ENCODE measurements around the gene FBXL13. TPM values are rescaled to one million over a fixed set of nuclear protein-coding genes. Genes with fewer than 3 reads are reported as not detected.

FBXL13 gene
- total RNA-seq, 1 experiment from 2014 or later, result 0.43 TPM

DNA sequence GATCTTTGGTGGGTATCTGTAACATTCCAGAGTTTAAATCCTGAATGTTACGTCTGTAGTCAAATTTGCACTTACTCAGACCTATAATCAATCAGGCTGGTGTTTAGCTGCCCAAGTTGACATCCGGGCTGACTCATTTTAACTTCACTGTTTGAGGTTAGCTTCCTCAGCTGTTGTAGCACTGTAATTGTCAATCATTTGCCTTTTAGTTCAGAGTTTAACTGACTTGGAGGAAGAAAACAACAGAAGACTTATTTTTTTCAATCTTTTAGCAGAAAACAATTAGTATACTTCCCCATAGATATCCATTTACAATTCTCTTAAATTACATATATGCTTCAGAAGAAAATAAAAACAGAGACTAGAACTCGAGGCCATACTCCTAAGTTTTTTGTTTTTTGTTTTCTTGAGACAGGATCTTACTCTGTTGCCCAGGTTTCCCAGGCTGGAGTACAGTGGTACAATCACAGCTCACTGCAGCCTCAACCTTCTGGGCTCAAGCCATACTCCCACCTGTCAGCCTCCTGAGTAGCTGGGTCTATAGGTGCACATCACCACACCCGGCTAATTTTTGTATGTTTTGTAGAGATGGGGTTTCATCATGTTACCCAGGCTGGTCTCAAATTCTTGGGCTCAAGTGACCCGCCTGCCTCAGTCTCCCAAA lies 200.3 kb downstream of the FBXL13 start:
- Histone ChIP-seq H3K4me3 (ENCODE audit: low read depth, low read length) (no peak overlapping the region), H3K9me3 (no peaks in the 10 kb centered on the region), H3K4me1 (peaks cover 10% of the 10 kb centered on the region), H3K36me3 (ENCODE audit: control insufficient read depth, insufficient read depth, low read length) (no peaks in the 10 kb centered on the region), H3K27me3 (replicated peaks; ENCODE audit: control insufficient read depth, insufficient read depth, low read length) (no peaks in the 10 kb centered on the region)
- H3K27me3 Mint-ChIP-seq (ENCODE audit: insufficient read depth, unreplicated experiment), result no peaks in the 10 kb centered on the region
- no peak for DNase-seq
- no peaks in the 10 kb centered on the region for H3K9me3 Mint-ChIP-seq (ENCODE audit: unreplicated experiment)
- ChIA-PET CTCF (no interaction called here), POLR2A (no interaction called here)
- no peak overlapping the region for H3K27ac Mint-ChIP-seq (ENCODE audit: unreplicated experiment)
- H3K4me1 Mint-ChIP-seq (ENCODE audit: low read depth, unreplicated experiment), result peaks cover 24% of the 10 kb centered on the region
- no peak overlapping the region for H3K4me3 Mint-ChIP-seq (ENCODE audit: unreplicated experiment)
- peaks cover 5% of the 10 kb centered on the region for H3K36me3 Mint-ChIP-seq (ENCODE audit: insufficient read depth, unreplicated experiment)
- TF ChIP-seq CTCF (IDR thresholded peaks at IDR 0.05; ENCODE audit: insufficient read depth in 1 of 2, low read depth in 1 of 2, low read length in 1 of 2, severe bottlenecking in 1 of 2, unreplicated experiment in 1 of 2), result no peak
- intact Hi-C loops (cut with micrococcal nuclease; ENCODE audit: unreplicated experiment), result no loop called here
- BruUV-seq (replicated peaks), result no TSS peak

- Histone ChIP-seq H3K27me3 (replicated peaks; ENCODE audit: control insufficient read depth, insufficient read depth, low read length) (no peaks in the 10 kb centered on the region), H3K4me3 (ENCODE audit: low read depth, low read length) (no peak overlapping the region), H3K4me1 (peaks cover 10% of the 10 kb centered on the region), H3K9me3 (no peaks in the 10 kb centered on the region), H3K36me3 (ENCODE audit: control insufficient read depth, insufficient read depth, low read length) (no peaks in the 10 kb centered on the region)
- H3K27me3 Mint-ChIP-seq (ENCODE audit: insufficient read depth, unreplicated experiment), result no peaks in the 10 kb centered on the region
- no peak for TF ChIP-seq CTCF (IDR thresholded peaks at IDR 0.05; ENCODE audit: insufficient read depth in 1 of 2, low read depth in 1 of 2, low read length in 1 of 2, severe bottlenecking in 1 of 2, unreplicated experiment in 1 of 2)
- peaks cover 24% of the 10 kb centered on the region for H3K4me1 Mint-ChIP-seq (ENCODE audit: low read depth, unreplicated experiment)
- BruUV-seq (replicated peaks), result no TSS peak
- POLR2A ChIA-PET, result no interaction called here
- no peak overlapping the region for H3K27ac Mint-ChIP-seq (ENCODE audit: unreplicated experiment)
- no peak overlapping the region for H3K4me3 Mint-ChIP-seq (ENCODE audit: unreplicated experiment)
- peaks cover 5% of the 10 kb centered on the region for H3K36me3 Mint-ChIP-seq (ENCODE audit: insufficient read depth, unreplicated experiment)
- intact Hi-C loops (cut with micrococcal nuclease; ENCODE audit: unreplicated experiment), result no loop called here
- H3K9me3 Mint-ChIP-seq (ENCODE audit: unreplicated experiment), result no peaks in the 10 kb centered on the region
- CTCF ChIA-PET, result no interaction called here
- DNase-seq, result no peak
These were observed 201.0 kb downstream of the FBXL13 start for GRCh38 chr7:102873470-102874165.

DNA sequence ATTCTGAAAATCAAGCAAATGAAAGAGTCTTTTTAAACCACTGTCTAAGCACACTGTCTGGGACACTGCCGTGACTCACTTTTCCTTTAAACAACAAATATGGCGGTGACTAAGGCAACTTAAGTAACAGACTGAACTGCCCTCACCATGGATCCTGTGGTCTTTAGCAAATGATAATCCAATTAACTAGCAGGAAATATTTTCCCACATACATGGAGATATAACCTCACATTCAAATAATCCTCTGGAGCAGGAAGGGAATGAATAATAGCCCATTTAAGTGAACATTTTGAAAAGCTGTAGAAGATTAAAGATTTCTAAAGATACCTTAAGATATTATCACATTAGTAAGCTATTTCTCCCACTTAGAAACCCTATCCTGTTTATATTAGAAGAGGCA lies 202.1 kb downstream of the FBXL13 start:
- Mint-ChIP-seq H3K27me3 (ENCODE audit: insufficient read depth, unreplicated experiment) (no peaks in the 10 kb centered on the region), H3K27ac (ENCODE audit: unreplicated experiment) (no peak overlapping the region), H3K36me3 (ENCODE audit: insufficient read depth, unreplicated experiment) (peaks cover 5% of the 10 kb centered on the region), H3K4me1 (ENCODE audit: low read depth, unreplicated experiment) (peaks cover 24% of the 10 kb centered on the region), H3K4me3 (ENCODE audit: unreplicated experiment) (no peak overlapping the region), H3K9me3 (ENCODE audit: unreplicated experiment) (no peaks in the 10 kb centered on the region)
- no peak for TF ChIP-seq CTCF (IDR thresholded peaks at IDR 0.05; ENCODE audit: insufficient read depth in 1 of 2, low read depth in 1 of 2, low read length in 1 of 2, severe bottlenecking in 1 of 2, unreplicated experiment in 1 of 2)
- Histone ChIP-seq H3K4me3 (ENCODE audit: low read depth, low read length) (no peak overlapping the region), H3K27me3 (replicated peaks; ENCODE audit: control insufficient read depth, insufficient read depth, low read length) (no peaks in the 10 kb centered on the region), H3K4me1 (peaks cover 10% of the 10 kb centered on the region), H3K36me3 (ENCODE audit: control insufficient read depth, insufficient read depth, low read length) (no peaks in the 10 kb centered on the region), H3K9me3 (no peaks in the 10 kb centered on the region)
- no peak for DNase-seq
- BruUV-seq (replicated peaks), result no TSS peak
- ChIA-PET CTCF (no interaction called here), POLR2A (no interaction called here)
- intact Hi-C loops (cut with micrococcal nuclease; ENCODE audit: unreplicated experiment), result no loop called here

Measured in Caco-2 (cell line).